Measurements from ENCODE around the gene CHRNA5.
"Not testable (repeated sequence)": the region's sequence is repeated elsewhere in the genome, so short reads cannot be mapped to it uniquely, and the experiment has no call there.

Gene CHRNA5

GRCh38 chr15:78565951-78566774 lies 843 bp downstream of the CHRNA5 start:
- DNase-seq (ENCODE audit: low read depth in 2 of 2): no peak

GRCh38 chr15:78567531-78567930 lies 2.2 kb downstream of the CHRNA5 start:
- DNase-seq (ENCODE audit: low read depth in 2 of 2): no peak

GRCh38 chr15:78570710-78571109 lies 5.4 kb downstream of the CHRNA5 start:
- no peak for DNase-seq (ENCODE audit: low read depth in 2 of 2)

GRCh38 chr15:78571382-78571781 lies 6.1 kb downstream of the CHRNA5 start:
- no peak for DNase-seq (ENCODE audit: low read depth in 2 of 2)

- DNase-seq (ENCODE audit: low read depth in 2 of 2): no peak
Measured at GRCh38 chr15:78573416-78573815, 8.1 kb downstream of the CHRNA5 start.

- DNase-seq (ENCODE audit: low read depth in 2 of 2): no peak
Measured at GRCh38 chr15:78574944-78575343, 9.6 kb downstream of the CHRNA5 start.

GRCh38 chr15:78597583-78597982 lies 32.3 kb downstream of the CHRNA5 start:
- no peak for DNase-seq (ENCODE audit: low read depth in 2 of 2)

GRCh38 chr15:78598348-78598747 lies 33.0 kb downstream of the CHRNA5 start:
- DNase-seq (ENCODE audit: low read depth in 2 of 2): no peak

- DNase-seq (ENCODE audit: low read depth in 2 of 2): no peak
Measured at GRCh38 chr15:78599189-78599588, 33.9 kb downstream of the CHRNA5 start.

GRCh38 chr15:78603467-78603866 lies 38.1 kb downstream of the CHRNA5 start:
- no peak for DNase-seq (ENCODE audit: low read depth in 2 of 2)

- DNase-seq (ENCODE audit: low read depth in 2 of 2): no peak
Measured at GRCh38 chr15:78604420-78604819, 39.1 kb downstream of the CHRNA5 start.

- DNase-seq (ENCODE audit: low read depth in 2 of 2): no peak
Measured at GRCh38 chr15:78605201-78605600, 39.9 kb downstream of the CHRNA5 start.

GRCh38 chr15:78605680-78606079 lies 40.4 kb downstream of the CHRNA5 start:
- no peak for DNase-seq (ENCODE audit: low read depth in 2 of 2)

- DNase-seq (ENCODE audit: low read depth in 2 of 2): not testable (repeated sequence)
Measured at GRCh38 chr15:78609551-78609950, 44.2 kb downstream of the CHRNA5 start.

GRCh38 chr15:78614021-78614420 lies 48.7 kb downstream of the CHRNA5 start:
- no peak for DNase-seq (ENCODE audit: low read depth in 2 of 2)

GRCh38 chr15:78615151-78615589 lies 49.9 kb downstream of the CHRNA5 start:
- no peak for DNase-seq (ENCODE audit: low read depth in 2 of 2)

GRCh38 chr15:78616506-78616905 lies 51.2 kb downstream of the CHRNA5 start:
- no peak for DNase-seq (ENCODE audit: low read depth in 2 of 2)

GRCh38 chr15:78617076-78617475 lies 51.8 kb downstream of the CHRNA5 start:
- DNase-seq (ENCODE audit: low read depth in 2 of 2): no peak

- DNase-seq (ENCODE audit: low read depth in 2 of 2): no peak
Measured at GRCh38 chr15:78617516-78617915, 52.2 kb downstream of the CHRNA5 start.

- no peak for DNase-seq (ENCODE audit: low read depth in 2 of 2)
Measured at GRCh38 chr15:78618064-78618463, 52.7 kb downstream of the CHRNA5 start.

- DNase-seq (ENCODE audit: low read depth in 2 of 2): peak; percentile 75 to 78
Measured at GRCh38 chr15:78618490-78618934, 53.2 kb downstream of the CHRNA5 start.

- DNase-seq (ENCODE audit: low read depth in 2 of 2): no peak
Measured at GRCh38 chr15:78619022-78619950, 54.0 kb downstream of the CHRNA5 start.

Measured in stimulated activated CD8-positive, alpha-beta memory T cell treated with anti-CD3 and anti-CD28 coated beads, Interleukin-2, amount 100 ng/mL, for 48 hours (primary cell).